ENCODE results near the gene RECQL5.
A peak's percentile ranks its signal among the peaks of the same experiment; 100 is the strongest.

Gene RECQL5

DNA sequence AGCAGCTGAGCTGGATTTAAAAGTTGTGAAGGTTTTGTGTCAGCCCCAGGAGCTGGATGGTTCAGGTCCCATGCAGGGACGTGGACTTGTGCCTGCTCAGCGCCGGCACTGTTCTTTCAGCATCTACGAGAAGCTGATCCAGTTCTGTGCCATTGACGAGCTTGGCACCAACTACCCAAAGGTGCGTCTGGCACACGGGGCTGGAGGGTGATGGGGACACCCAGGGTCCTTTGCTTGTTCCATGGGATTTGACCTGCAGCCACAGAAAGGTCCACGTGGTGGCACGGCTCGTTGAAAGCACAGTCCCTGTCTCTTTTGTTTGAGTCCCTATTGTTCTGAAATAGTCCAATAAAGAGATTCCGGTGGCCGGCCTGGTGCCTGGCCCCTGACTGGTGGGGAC is 36.2 kb upstream of the RECQL5 start:
- H3K27ac ChIP-seq, result no peak overlapping the region
- TF ChIP-seq, protein P1, sequence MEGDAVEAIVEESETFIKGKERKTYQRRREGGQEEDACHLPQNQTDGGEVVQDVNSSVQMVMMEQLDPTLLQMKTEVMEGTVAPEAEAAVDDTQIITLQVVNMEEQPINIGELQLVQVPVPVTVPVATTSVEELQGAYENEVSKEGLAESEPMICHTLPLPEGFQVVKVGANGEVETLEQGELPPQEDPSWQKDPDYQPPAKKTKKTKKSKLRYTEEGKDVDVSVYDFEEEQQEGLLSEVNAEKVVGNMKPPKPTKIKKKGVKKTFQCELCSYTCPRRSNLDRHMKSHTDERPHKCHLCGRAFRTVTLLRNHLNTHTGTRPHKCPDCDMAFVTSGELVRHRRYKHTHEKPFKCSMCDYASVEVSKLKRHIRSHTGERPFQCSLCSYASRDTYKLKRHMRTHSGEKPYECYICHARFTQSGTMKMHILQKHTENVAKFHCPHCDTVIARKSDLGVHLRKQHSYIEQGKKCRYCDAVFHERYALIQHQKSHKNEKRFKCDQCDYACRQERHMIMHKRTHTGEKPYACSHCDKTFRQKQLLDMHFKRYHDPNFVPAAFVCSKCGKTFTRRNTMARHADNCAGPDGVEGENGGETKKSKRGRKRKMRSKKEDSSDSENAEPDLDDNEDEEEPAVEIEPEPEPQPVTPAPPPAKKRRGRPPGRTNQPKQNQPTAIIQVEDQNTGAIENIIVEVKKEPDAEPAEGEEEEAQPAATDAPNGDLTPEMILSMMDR (conservative IDR thresholded peaks at IDR 0.05), result no peak
- no peak for TF ChIP-seq ZFX (IDR thresholded peaks at IDR 0.05)

DNA sequence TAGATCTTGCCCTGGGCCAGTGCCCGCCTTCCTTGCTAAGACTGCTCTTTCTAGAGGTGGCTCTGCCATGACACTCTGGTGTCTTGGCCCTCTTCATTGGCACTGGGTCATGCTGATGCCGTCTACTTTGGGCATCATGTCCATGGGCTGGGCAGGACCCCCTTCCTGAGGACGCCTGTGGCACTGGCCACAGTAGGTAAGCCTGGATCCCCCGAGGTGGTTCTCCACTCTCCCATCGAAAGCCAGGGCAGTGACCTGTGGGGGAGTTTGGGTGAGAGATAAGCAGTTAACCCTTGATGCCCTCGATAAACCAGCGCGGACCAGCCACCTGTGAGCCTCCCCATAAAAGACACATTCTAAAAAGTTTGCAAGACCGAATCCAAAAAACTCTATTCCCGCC is 34.3 kb upstream of the RECQL5 start:
- H3K27ac ChIP-seq, result no peak overlapping the region
- TF ChIP-seq, protein P1 (conservative IDR thresholded peaks at IDR 0.05), result no peak
- no peak for TF ChIP-seq ZFX (IDR thresholded peaks at IDR 0.05)

DNA sequence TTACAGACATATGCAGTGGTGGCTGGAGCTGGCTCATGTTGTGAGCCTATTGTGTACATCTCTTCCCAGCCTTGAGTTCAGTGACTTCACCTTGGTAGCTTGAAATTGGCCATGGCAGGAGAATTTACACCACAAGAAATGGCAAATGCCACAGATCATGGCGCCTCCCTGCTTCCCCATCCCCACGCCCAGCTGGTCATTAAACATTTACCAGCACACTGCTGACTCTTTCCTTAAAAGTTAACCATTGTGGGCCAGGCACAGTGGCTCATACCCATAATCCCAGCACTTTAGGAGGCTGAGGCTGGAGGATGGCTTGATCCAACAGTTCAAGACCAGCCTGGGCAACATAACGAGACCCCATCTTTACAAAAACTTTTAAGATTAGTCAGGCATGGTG is 31.7 kb upstream of the RECQL5 start:
- TF ChIP-seq, protein P1 (conservative IDR thresholded peaks at IDR 0.05), result no peak
- no peak for TF ChIP-seq ZFX (IDR thresholded peaks at IDR 0.05)
- H3K27ac ChIP-seq, result peak overlapping the region; percentile 74; the same call in 1 of the 2 replicates

DNA sequence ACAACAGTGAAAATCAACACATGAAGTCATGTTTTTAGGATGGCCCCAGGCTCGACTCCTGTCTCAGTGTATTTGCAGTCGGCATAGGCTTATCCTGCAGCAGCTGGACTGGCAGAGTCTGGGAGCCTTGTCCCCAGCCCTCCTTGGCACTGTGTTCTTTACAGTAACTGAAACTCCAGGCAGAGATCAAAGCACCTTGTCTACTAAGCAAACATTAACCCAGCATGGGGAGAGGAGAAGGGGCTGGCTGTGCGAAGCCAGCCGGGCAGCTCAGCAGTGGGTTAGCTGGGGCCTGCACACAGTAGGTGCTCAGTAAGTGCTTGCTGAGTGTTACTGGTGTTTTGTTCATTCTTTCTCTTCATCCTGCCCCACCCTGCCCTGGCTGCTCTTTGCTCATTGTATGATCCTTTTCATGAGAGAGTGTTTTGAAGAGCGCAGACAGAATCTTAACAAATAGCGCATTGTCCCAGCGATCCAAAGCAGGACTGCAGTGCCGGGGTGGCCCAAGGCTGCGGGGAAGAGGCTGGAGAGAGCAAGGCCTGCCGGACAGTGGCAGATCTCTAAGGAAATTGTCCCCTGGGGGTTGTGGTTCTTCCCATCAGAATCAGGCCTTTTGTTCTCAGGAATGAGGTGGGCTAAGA is 30.8 kb upstream of the RECQL5 start:
- TF ChIP-seq, protein P1 (conservative IDR thresholded peaks at IDR 0.05), result no peak
- TF ChIP-seq ZFX (IDR thresholded peaks at IDR 0.05), result no peak
- H3K27ac ChIP-seq, result peak overlapping the region; percentile 74

DNA sequence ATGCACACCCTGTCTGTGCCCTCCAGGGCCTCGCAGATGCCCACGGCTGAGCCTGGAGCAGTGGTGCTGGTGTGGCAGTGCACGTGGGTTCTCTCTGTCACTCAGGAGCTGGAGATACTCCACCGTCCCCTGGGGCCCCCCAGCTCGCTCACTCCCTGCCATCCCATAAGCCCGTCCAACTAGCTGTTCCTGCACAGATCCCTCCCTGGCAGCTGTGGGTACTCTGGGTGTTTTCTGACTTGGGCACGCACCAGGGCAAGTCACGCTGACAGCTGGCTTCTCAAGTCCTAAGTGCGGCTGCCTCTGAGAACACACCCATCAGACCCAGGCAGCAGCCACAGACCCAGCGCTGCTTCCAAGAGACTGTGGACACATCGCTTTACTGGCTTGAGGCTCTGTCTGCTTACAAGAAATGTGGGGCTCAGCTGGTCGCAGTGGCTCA is 28.9 kb upstream of the RECQL5 start:
- no peak for TF ChIP-seq ZFX (IDR thresholded peaks at IDR 0.05)
- TF ChIP-seq, protein P1 (conservative IDR thresholded peaks at IDR 0.05), result no peak
- peak overlapping the region; percentile 74 for H3K27ac ChIP-seq

DNA sequence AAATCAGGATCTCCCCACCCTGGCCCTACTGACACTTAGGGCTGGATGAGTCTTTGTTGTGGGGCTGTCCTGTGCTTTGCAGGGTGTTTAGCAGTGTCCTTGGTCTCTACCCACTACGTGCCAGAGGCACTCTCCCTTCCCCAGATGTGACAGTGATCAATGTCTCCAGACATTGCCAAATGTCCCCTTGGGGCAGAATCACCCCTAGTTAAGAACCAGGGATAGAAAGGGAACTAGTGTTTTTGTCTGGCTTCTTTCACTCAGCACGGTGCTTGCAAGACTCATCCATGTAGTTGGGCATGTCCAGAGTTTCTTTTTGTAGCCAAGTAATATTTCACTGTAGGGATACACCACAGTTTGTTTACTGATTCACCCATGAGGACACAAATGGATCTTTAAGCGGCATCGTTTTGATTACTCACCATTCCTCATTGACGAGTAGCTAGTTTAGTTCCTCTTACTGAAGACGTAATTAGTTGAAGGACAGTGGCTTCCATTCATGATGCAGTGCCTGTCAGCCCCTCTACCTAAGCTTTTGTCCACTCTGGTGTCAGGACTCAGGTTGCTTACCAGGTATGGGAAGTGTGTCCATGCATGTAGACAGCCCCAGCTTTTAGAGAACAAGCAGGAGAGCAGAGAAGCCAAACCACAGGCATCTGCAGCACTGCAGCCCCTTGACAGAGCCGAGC is 28.3 kb upstream of the RECQL5 start:
- H3K27ac ChIP-seq, result no peak overlapping the region
- TF ChIP-seq ZFX (IDR thresholded peaks at IDR 0.05), result no peak
- TF ChIP-seq, protein P1 (conservative IDR thresholded peaks at IDR 0.05), result no peak

DNA sequence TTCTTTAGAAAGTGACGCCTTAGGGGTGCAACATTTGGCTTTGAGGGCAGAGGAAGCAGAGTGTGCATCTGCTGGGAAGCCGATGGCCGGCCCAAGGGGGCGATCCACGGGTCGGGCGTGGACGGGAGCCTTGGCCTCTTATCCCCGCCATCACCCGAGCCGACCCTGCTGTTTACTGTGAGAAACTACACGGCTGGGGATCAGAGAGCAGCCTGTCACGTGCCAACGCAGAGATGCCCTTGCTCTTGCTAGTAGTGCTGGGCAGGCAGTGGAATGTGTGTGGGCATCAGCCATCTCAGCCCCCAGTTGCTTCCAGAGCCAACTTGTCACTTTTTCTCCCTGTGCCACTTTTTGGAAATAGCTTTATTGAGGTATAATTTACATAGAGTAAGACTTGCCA is 27.6 kb upstream of the RECQL5 start:
- TF ChIP-seq, protein P1 (conservative IDR thresholded peaks at IDR 0.05), result no peak
- no peak for TF ChIP-seq ZFX (IDR thresholded peaks at IDR 0.05)
- H3K27ac ChIP-seq, result no peak overlapping the region

Data from C4-2B (cell line).